PFSK-1 (cell line): ENCODE results near the gene PCED1B.

Experiments
- FOXP2 ChIP-seq: optimal IDR thresholded peaks from 2 replicates; pipeline ENCODE3; 2011; ENCODE audit warnings: borderline replicate concordance, control low read depth, inconsistent platforms; ENCODE audit not compliant: insufficient read depth; ENCODE audit errors: extremely low read length, extremely low read depth
- POLR2AphosphoS5 ChIP-seq: IDR thresholded peaks from 2 replicates; pipeline ENCODE4 v1.6.1; 2012; ENCODE audit warnings: low read depth, mild to moderate bottlenecking, control low read depth, low read length, moderate library complexity
- REST ChIP-seq, 2 experiments: IDR thresholded peaks; 2 replicates each; pipeline versions ENCODE4 v1.6.1 to v1.8.0; 2011 to 2012; ENCODE audit warnings: low read depth in 2 of 2, low read length in 2 of 2, control low read depth in 1 of 2, inconsistent platforms in 1 of 2, mild to moderate bottlenecking in 1 of 2, moderate library complexity in 1 of 2; ENCODE audit not compliant: insufficient read depth in 1 of 2
- SIN3A ChIP-seq: IDR thresholded peaks from 2 replicates; pipeline ENCODE4 v1.6.1; 2012; ENCODE audit warnings: mild to moderate bottlenecking, low read length, moderate library complexity, borderline replicate concordance; ENCODE audit not compliant: insufficient read depth
- TAF1 ChIP-seq: IDR thresholded peaks from 2 replicates; pipeline ENCODE4 v1.6.1; 2012; ENCODE audit warnings: low read length, control low read depth, borderline replicate concordance; ENCODE audit not compliant: insufficient read depth

The PCED1B gene

GRCh38 chr12:47124451-47124850 lies 45.0 kb downstream of the PCED1B start:
- no peak for TF ChIP-seq SIN3A
- TF ChIP-seq FOXP2 = no peak
- no peak for TF ChIP-seq TAF1
- TF ChIP-seq POLR2AphosphoS5 = no peak
- no peak for TF ChIP-seq REST (IDR thresholded peaks at IDR 0.05; ENCODE audit: insufficient read depth in 1 of 2, low read depth in 2 of 2, low read length in 2 of 2)

DNA sequence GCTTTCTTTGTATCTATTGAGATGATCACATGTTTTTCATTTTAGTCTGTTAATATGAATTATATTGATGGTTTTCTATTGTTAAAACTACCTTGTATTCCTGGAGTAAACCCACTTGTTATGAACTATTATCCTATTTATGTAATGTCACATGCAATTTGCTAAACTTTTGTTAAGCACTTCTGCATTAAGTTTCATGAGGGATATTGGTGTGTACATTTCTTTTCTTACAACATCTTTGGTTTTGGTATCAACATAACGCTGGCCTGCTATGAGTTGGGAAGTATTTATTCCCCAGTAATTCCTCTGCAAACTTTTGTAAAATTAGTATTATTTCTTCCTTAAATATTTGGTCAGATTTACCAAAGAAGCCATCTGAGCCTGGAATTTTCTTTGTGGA lies 46.8 kb downstream of the PCED1B start:
- TF ChIP-seq REST (IDR thresholded peaks at IDR 0.05; ENCODE audit: insufficient read depth in 1 of 2, low read depth in 2 of 2, low read length in 2 of 2) = no peak

DNA sequence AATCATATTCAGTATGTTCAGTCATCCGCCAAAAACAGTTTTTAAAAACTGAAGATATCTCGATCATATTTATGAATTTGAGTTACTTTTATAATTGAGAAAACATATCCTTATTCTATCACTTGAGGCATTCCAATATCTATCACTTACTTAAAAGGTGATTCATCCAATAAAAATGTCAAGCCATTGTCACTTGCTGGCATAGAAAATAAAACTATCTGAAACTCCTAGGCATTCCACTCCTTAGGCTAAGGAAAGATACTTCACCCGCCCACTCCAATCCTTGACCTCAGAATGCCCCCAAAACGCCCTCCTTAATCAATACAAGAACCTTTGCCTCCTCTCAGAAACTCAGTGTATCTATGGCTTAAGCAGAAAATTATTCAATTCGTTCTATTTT lies 51.6 kb downstream of the PCED1B start:
- TF ChIP-seq TAF1 = no peak
- no peak for TF ChIP-seq FOXP2

DNA sequence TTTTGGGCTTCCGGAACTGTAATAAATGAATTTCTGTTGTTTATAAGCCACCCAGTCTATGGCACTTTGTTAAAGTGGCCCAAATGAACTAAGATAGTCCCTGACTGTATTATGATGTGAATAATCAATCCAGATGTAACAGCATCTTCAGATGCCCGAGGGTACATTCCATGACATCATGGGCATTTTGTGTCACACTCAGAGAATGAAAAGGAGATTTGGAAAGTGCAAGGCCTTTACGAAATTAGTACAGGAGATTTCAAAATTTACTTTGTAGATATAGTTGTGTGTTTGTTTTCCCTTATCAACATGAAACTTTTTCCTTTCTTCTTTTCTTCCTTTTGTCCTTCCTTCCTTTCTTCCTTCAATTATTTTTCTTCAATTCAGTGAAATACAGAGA lies 54.6 kb downstream of the PCED1B start:
- TF ChIP-seq FOXP2 (no peak), REST (IDR thresholded peaks at IDR 0.05; ENCODE audit: insufficient read depth in 1 of 2, low read depth in 2 of 2, low read length in 2 of 2) (no peak), TAF1 (no peak), SIN3A (no peak), POLR2AphosphoS5 (no peak)

- TF ChIP-seq SIN3A = no peak
- no peak for TF ChIP-seq TAF1
- no peak for TF ChIP-seq FOXP2
- no peak for TF ChIP-seq POLR2AphosphoS5
- TF ChIP-seq REST (IDR thresholded peaks at IDR 0.05; ENCODE audit: insufficient read depth in 1 of 2, low read depth in 2 of 2, low read length in 2 of 2) = no peak
Observed at GRCh38 chr12:47135578-47135977, 56.2 kb downstream of the PCED1B start.
